DMS79 (cell line): ENCODE measurements around the gene TMSB4X.
"Not testable (repeated sequence)": the region's sequence is repeated elsewhere in the genome, so short reads cannot be mapped to it uniquely, and the experiment has no call there.

ENCODE experiments used
- DNase-seq: peaks from one replicate; lab custom pipeline; 2025; lab: John Stamatoyannopoulos, UW

Gene TMSB4X

DNA sequence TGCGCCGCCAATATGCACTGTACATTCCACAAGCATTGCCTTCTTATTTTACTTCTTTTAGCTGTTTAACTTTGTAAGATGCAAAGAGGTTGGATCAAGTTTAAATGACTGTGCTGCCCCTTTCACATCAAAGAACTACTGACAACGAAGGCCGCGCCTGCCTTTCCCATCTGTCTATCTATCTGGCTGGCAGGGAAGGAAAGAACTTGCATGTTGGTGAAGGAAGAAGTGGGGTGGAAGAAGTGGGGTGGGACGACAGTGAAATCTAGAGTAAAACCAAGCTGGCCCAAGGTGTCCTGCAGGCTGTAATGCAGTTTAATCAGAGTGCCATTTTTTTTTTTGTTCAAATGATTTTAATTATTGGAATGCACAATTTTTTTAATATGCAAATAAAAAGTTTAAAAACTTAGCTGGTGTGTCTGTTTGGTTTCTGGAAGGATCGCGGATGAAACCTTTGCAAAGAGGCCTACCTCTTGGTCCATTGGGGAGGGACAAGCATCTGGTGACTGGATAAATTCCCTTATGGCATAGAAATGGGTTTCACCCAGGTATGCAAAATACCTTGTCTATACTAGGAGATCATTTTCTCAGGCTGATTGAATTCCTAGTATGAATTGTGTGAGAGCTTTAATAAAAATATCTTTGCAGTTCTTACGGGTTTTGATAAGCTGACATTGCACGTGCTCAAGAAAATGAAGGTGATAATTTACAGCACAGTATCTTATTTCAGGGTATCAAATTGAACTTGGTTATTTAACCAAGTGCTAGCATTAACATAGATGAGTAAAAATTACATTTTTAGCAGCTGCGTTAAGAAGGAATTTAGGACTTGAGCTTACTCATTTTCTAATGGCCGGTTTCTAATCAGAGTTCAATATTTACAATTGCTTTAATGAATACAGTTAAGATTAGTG, 2.2 kb downstream of the TMSB4X start:
- not testable (repeated sequence) for DNase-seq

- DNase-seq: no peak
Measured at GRCh38 chrX:12977761-12978204, 2.9 kb downstream of the TMSB4X start.

DNA sequence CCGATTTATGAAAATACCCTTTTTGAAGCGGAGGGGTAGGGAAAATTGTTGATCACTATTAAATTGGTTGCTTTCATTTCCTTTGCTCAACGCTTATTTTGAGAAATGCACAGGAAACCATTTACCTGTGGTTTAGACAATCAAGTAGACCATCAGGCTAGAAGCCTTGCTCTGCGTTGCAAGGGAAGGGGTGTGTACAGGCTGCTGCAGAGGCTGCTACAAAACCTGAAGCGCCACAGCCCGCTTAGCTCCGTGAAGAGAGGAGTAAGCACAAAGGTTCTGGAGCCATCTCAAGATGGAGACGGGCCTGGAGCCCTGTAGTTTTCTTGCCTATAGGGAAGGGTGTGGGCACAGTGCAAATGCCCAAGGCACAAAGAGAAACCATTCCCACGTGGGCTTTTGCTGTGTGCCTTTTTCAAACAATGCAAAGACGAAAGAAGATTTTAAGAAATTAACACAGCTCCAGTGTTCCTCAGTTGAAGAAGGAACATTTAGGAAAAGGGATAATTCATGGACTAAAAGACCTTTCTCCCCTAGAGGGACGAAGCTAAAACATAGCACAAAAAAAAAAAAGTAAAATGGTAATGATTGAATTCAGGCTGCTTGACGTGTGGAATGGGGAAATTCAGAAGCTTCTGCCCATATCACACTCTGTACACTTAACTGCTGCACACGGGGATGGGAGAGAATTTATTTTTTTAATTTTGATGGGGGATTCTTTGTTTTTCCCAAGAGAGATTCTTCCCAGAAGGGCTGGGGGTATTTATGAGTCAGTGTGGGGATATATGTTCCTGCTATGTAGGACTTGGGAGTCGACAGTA, 3.5 kb downstream of the TMSB4X start:
- no peak for DNase-seq

DNA sequence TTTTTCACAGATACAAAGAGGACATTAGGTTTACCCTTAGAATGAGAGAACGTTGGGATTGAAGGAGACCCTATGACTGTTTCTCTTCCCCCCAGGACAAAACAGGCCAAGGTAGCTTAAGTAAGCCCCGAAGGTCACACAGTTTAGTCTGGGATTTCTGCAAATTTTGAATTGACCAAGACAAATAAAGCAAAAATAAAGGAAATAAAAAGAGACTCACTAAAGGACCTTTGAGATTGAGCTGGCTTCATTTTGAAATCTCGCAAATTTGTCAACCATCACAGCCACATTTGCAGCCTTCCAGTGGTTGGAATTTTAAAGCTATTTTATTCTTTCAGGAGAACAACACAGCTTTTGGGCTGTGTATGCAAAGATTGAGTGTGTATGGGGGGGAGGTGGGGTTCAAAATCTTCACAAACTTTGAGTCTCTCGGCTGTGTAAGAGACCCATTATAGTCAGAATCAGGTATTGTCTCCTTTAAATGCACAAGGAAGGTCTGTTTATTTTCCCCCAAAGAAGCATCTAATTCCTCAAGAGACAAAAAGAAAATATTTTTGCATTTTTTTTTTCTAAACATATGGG, 4.2 kb downstream of the TMSB4X start:
- no peak for DNase-seq

DNA sequence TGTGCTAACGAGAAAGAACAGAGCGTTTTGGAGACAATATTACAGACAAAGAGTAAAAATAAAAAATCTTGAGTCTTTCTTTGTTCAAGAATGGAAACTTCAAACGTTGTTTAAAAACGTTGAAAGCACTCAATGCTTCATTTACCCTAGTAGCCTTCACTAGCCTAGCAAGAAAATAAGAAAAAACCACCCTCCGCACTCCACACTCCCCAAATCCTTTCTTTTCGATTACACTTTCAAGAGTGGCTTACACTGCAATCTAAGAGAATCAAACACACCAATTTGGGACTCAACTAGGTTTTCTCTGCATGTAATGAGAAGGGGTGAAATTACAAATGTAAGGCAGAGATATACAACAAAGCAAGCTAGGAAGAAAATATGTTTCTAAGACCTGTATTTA, 4.7 kb downstream of the TMSB4X start:
- no peak for DNase-seq

- not testable (repeated sequence) for DNase-seq
Measured at GRCh38 chrX:12980039-12980438, 5.1 kb downstream of the TMSB4X start.

GRCh38 chrX:12981880-12982279, 7.0 kb downstream of the TMSB4X start:
- no peak for DNase-seq

GRCh38 chrX:12984603-12985319, 9.9 kb downstream of the TMSB4X start:
- DNase-seq: no peak

GRCh38 chrX:12985331-12985730, 10.4 kb downstream of the TMSB4X start:
- no peak for DNase-seq

DNA sequence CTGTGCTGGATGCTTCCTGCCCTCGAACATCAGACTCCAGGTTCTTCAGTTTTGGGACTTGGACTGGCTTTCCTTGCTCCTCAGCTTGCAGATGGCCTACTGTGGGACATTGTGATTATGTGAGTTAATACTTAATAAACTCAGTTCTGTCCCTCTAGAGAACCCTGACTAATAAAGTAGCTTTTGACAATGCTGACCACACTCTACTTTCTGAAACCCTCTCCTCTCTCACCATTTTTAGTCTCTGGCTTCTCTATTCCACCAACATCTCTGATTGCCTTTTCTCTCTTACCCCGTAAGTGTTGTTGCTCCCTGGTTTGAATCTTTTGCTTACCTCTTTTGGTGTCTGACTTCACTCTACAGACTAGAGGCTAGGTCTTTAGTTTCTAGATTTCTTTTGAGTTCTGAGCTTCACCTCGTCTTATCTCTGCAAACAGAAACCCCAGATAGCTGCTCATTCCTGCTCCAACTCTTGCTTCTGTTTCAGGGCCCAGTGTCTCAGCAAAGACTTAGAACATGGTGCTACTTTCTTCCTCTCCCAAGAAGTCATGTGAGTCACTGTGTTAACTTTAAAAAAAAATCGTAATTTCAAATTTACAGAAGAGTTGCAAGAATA, 11.4 kb downstream of the TMSB4X start:
- DNase-seq: no peak

- DNase-seq: no peak
Measured at GRCh38 chrX:12986886-12987285, 12.0 kb downstream of the TMSB4X start.

- no peak for DNase-seq
Measured at GRCh38 chrX:12987340-12987739, 12.4 kb downstream of the TMSB4X start.

GRCh38 chrX:12987900-12988594, 13.1 kb downstream of the TMSB4X start:
- DNase-seq: no peak

DNA sequence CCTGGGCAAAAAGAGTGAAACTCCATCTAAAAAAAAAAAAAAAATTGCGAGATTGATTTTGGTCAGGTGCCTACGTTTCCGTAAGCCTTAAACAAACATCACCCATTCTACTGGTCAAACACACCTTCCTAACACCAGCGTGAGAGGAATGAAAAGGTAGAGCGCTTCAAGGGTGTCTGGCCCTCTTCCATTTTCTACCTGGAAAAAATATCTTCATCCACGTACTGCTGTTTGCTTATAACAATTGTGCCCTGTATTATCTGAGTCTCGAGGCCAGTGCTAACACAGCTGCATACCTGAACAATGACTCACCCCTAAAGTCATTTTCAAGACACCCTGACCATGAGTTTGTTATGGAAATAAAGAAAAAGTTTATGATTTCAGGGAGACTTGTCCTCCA, 13.9 kb downstream of the TMSB4X start:
- DNase-seq: no peak

- DNase-seq: no peak
Measured at GRCh38 chrX:12989461-12989860, 14.6 kb downstream of the TMSB4X start.

DNA sequence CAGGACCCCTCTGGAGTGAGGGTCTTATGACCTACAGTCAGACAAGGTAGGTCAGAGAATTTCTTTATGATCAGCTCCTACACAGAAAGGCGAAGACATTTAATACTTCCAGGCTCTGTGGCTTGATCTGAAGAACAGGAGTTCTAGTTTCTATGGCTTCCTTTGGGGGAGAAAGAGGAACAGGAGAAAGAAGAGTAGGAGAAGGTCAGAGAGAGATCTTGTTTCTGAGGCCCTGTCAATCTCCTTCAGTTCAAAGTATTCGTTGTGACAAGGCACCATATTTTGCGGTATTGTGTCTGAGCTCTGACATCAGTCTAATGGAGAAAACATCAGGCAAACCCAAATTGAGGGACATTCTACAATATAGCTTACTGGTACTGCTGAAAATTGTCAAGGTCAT, 16.7 kb downstream of the TMSB4X start:
- no peak for DNase-seq

GRCh38 chrX:12992544-12993118, 17.7 kb downstream of the TMSB4X start:
- DNase-seq: no peak

DNA sequence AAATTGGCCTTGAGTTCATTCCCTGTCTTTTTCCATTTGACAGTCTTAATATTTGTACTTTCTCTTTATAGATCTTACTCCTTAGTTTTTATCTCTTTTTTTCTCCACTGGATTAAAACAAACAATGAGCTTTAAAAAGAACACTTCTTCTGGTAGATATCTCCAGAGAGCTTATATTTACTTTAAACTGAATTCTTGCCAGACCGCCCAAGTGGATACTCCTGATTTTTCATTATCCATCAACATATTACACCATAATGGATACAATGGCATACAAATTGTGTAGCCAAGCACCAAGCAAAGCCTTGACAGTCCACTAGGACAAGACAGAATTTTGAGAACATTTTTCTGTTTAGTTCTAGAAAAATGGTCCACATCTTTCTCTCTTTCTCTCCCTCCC, 18.9 kb downstream of the TMSB4X start:
- DNase-seq: no peak

DNA sequence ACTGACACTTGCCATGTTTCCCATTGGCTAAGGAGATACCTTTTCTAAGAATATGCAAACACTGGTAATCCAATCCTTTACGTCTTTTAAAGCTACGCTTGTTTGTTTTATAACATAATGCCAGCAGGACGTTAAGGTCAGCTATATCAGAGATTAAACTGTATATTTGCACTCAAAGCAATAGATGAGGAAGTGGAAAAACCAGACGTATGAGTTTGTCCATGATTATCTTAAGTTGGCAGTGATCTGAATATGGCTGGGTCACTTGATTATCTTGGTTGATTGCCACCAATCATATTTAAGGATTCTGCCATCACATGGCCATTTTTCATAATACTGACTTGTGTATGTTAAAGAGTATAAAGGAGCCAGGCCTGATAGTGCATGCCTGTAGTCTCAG, 19.4 kb downstream of the TMSB4X start:
- DNase-seq: no peak

DNA sequence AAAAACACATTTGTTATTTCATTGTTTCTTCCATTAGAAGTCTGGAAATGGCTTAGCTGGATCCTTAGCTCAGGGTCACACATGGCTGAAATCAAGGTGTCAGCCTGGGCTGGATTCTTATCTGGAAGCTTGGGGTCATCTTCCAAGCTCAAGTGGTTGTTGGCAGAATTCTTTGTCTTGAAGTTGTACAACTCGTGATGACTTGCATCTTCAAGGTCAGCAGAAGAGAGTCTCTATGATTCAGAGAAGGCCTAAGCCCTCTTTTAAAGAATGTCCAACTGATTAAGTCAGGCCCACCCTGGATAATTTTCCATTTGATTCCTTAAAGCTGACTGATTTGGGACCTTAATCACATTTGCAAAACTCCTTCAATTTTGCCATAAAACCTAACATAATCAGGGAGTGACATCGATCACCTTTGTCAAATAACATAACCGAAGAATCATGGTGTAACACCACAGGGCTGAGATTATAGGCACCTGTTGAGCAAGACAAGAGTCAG, 22.1 kb downstream of the TMSB4X start:
- DNase-seq: no peak
